ENCODE measurements around the gene DNAJB14.

The DNAJB14 gene

GRCh38 chr4:99945718-99946355 lies 581 bp downstream of the DNAJB14 start:
- in situ Hi-C loops (cut with MboI; ENCODE audit: low sequenced_read_pairs): loop anchor here (10.0 kb wide), 1 partner anchor 51 kb away; the partner anchor contains the start of gene LAMTOR3

GRCh38 chr4:99943904-99944437 lies 2.4 kb downstream of the DNAJB14 start:
- in situ Hi-C loops (cut with MboI; ENCODE audit: low sequenced_read_pairs): loop anchor here (10.0 kb wide), 1 partner anchor 49 kb away; the partner anchor contains the start of gene LAMTOR3

- in situ Hi-C loops (cut with MboI; ENCODE audit: low sequenced_read_pairs): no loop called here
These were observed 8.1 kb downstream of the DNAJB14 start for GRCh38 chr4:99938243-99938753.

- in situ Hi-C loops (cut with MboI; ENCODE audit: low sequenced_read_pairs): no loop called here
These were observed 11.5 kb downstream of the DNAJB14 start for GRCh38 chr4:99934891-99935290.

GRCh38 chr4:99927566-99927965 lies 18.9 kb downstream of the DNAJB14 start:
- in situ Hi-C loops (cut with MboI; ENCODE audit: low sequenced_read_pairs): no loop called here

GRCh38 chr4:99921174-99921573 lies 25.2 kb downstream of the DNAJB14 start:
- in situ Hi-C loops (cut with MboI; ENCODE audit: low sequenced_read_pairs): no loop called here

- in situ Hi-C loops (cut with MboI; ENCODE audit: low sequenced_read_pairs): no loop called here
These were observed 27.8 kb downstream of the DNAJB14 start for GRCh38 chr4:99918656-99919055.

- in situ Hi-C loops (cut with MboI; ENCODE audit: low sequenced_read_pairs): no loop called here
These were observed 28.8 kb downstream of the DNAJB14 start for GRCh38 chr4:99917575-99917974.

- in situ Hi-C loops (cut with MboI; ENCODE audit: low sequenced_read_pairs): no loop called here
These were observed 31.0 kb downstream of the DNAJB14 start for GRCh38 chr4:99915449-99915848.

GRCh38 chr4:99894998-99895397 lies 51.4 kb downstream of the DNAJB14 start:
- in situ Hi-C loops (cut with MboI; ENCODE audit: low sequenced_read_pairs): loop anchor here (10.0 kb wide), 1 partner anchor 50 kb away; the partner anchor contains the start of gene DNAJB14

- in situ Hi-C loops (cut with MboI; ENCODE audit: low sequenced_read_pairs): loop anchor here (10.0 kb wide), 1 partner anchor 50 kb away; the partner anchor contains the start of gene DNAJB14
These were observed 52.0 kb downstream of the DNAJB14 start, which contains the start of gene LAMTOR3 for GRCh38 chr4:99894161-99894997. TSS of gene LAMTOR3 (minus strand) at chr4:99894427. CDS start at chr4:99893963, 464 bp downstream.

- in situ Hi-C loops (cut with MboI; ENCODE audit: low sequenced_read_pairs): loop anchor here (10.0 kb wide), 1 partner anchor 51 kb away; the partner anchor contains the start of gene DNAJB14
These were observed 52.6 kb downstream of the DNAJB14 start for GRCh38 chr4:99893839-99894160.

GRCh38 chr4:99893029-99893428 lies 53.4 kb downstream of the DNAJB14 start:
- in situ Hi-C loops (cut with MboI; ENCODE audit: low sequenced_read_pairs): loop anchor here (10.0 kb wide), 1 partner anchor 52 kb away; the partner anchor contains the start of gene DNAJB14

- in situ Hi-C loops (cut with MboI; ENCODE audit: low sequenced_read_pairs): loop anchor here (10.0 kb wide), 1 partner anchor 53 kb away; the partner anchor contains the start of gene DNAJB14
These were observed 55.1 kb downstream of the DNAJB14 start for GRCh38 chr4:99891351-99891750.

- in situ Hi-C loops (cut with MboI; ENCODE audit: low sequenced_read_pairs): no loop called here
These were observed 58.6 kb downstream of the DNAJB14 start for GRCh38 chr4:99887837-99888236.

GRCh38 chr4:99886146-99886545 lies 60.3 kb downstream of the DNAJB14 start:
- in situ Hi-C loops (cut with MboI; ENCODE audit: low sequenced_read_pairs): no loop called here

- in situ Hi-C loops (cut with MboI; ENCODE audit: low sequenced_read_pairs): no loop called here
These were observed 60.7 kb downstream of the DNAJB14 start for GRCh38 chr4:99885687-99886086.

- in situ Hi-C loops (cut with MboI; ENCODE audit: low sequenced_read_pairs): no loop called here
These were observed 61.3 kb downstream of the DNAJB14 start for GRCh38 chr4:99885063-99885664.

- in situ Hi-C loops (cut with MboI; ENCODE audit: low sequenced_read_pairs): loop anchor here (10.0 kb wide), 1 partner anchor 65 kb away; the partner anchor contains the start of gene DAPP1
These were observed 67.0 kb downstream of the DNAJB14 start for GRCh38 chr4:99879458-99879857.

GRCh38 chr4:99878604-99879003 lies 67.8 kb downstream of the DNAJB14 start:
- in situ Hi-C loops (cut with MboI; ENCODE audit: low sequenced_read_pairs): loop anchor here (10.0 kb wide), 1 partner anchor 64 kb away; the partner anchor contains the start of gene DAPP1
